HCT116 (cell line): Measurements from ENCODE around the gene C9orf50. TPM values are rescaled to one million over a fixed set of nuclear protein-coding genes. Genes with fewer than 3 reads are reported as not detected.

Experiments
- ATAC-seq: fragments of 200-7000 bp; cut with Tn5 transposase; 2 replicates; pipeline ENCODE4 v1.9.1; 2020; ENCODE audit warnings: mild to moderate bottlenecking, moderate library complexity
- BruUV-seq: library from RNA; stranded (reverse); fragments of 400-500 nt; replicated peaks from 2 replicates; lab custom pipeline; 2021; lab: Mats Ljungman, UMichigan
- CTCF ChIA-PET: fragments of 300-600 bp; sonication (Branson Sonifier 250); formaldehyde crosslinking; loops from one replicate; lab custom pipeline; 2021; ENCODE audit warnings: antibody characterized with exemption; lab: Charles Lee
- POLR2A ChIA-PET: fragments of 300-600, 350-600 bp; sonication (Branson Sonifier 250); formaldehyde crosslinking; loops from one replicate; lab custom pipeline; 2021; ENCODE audit warnings: antibody characterized with exemption; lab: Charles Lee
- RAD21 ChIA-PET, 2 experiments: fragments of 300-600 bp; sonication (Branson Sonifier 250); formaldehyde crosslinking; loops; one replicate each; lab custom pipeline; 2023; ENCODE audit warnings: low total read pairs in 2 of 2; ENCODE audit not compliant: uncharacterized antibody in 2 of 2, unreplicated experiment in 2 of 2, low non-redundant PET in 1 of 2; lab: Charles Lee
- DNase-seq: peaks from one replicate; pipeline ENCODE4 v3.0.0-alpha.2; 2010; ENCODE audit warnings: low read depth, low spot score
- H2AFZ ChIP-seq: fragments of 200-600 bp; shearing (Covaris generic), sonication (generic); 2 replicates; pipeline ENCODE4 v1.6.1; 2017; ENCODE audit warnings: low read depth, mixed run types, mixed read lengths, antibody characterized with exemption, low read length; ENCODE audit not compliant: poor library complexity, severe bottlenecking
- H3K27ac ChIP-seq: 2 replicates; pipeline ENCODE4 v1.5.1; 2012; ENCODE audit warnings: low read depth, low read length
- H3K27me3 ChIP-seq: fragments of 200-600 bp; sonication (generic); 2 replicates; pipeline ENCODE4 v1.6.1; 2016; ENCODE audit warnings: mixed run types, low read length, mixed read lengths; ENCODE audit not compliant: insufficient read depth
- H3K36me3 ChIP-seq, 2 experiments: fragments of 200-500 bp in 1 of 2; fragments of 200-600 bp in 1 of 2; sonication (Bioruptor generic) in 1 of 2; sonication (generic) in 1 of 2; 2 replicates each; pipeline versions ENCODE4 v1.5.1 to v1.6.1; 2014 to 2016; ENCODE audit warnings: low read length in 2 of 2, inconsistent platforms in 1 of 2, mixed read lengths in 1 of 2, mixed run types in 1 of 2; ENCODE audit not compliant: insufficient read depth in 2 of 2, control insufficient read depth in 1 of 2
- H3K4me1 ChIP-seq, 2 experiments: fragments of 200-600 bp in 1 of 2; sonication (generic) in 1 of 2; 2 replicates each; pipeline versions ENCODE4 v1.5.1 to v1.6.1; 2012 to 2017; ENCODE audit warnings: low read length in 2 of 2, inconsistent platforms in 1 of 2, mild to moderate bottlenecking in 1 of 2, mixed read lengths in 1 of 2, mixed run types in 1 of 2, moderate library complexity in 1 of 2; ENCODE audit not compliant: insufficient read depth in 2 of 2, control insufficient read depth in 1 of 2
- H3K4me2 ChIP-seq: fragments of 200-600 bp; sonication (generic); 2 replicates; pipeline ENCODE4 v1.6.1; 2017; ENCODE audit warnings: mixed run types, low read length, mixed read lengths
- H3K4me3 ChIP-seq, 2 experiments: fragments of 200-600 bp in 1 of 2; sonication (generic) in 1 of 2; replicated peaks in 1 of 2; 2 replicates each; pipeline ENCODE4 v1.5.1; 2011 to 2016; ENCODE audit warnings: low read length in 2 of 2, control low read depth in 1 of 2, low read depth in 1 of 2, mild to moderate bottlenecking in 1 of 2, mixed read lengths in 1 of 2, mixed run types in 1 of 2
- H3K79me2 ChIP-seq: fragments of 200-600 bp; sonication (generic); 2 replicates; pipeline ENCODE4 v1.6.1; 2017; ENCODE audit warnings: mild to moderate bottlenecking, mixed run types, low read length, moderate library complexity, mixed read lengths; ENCODE audit not compliant: insufficient read depth
- H3K9ac ChIP-seq: fragments of 200-600 bp; sonication (generic); 2 replicates; pipeline ENCODE4 v1.6.1; 2016; ENCODE audit warnings: low read length, mixed read lengths
- H3K9me2 ChIP-seq: fragments of 200-600 bp; sonication (generic), shearing (Covaris generic); 2 replicates; pipeline ENCODE4 v1.6.1; 2017; ENCODE audit warnings: mixed run types, mild to moderate bottlenecking, moderate library complexity; ENCODE audit not compliant: insufficient read depth
- H3K9me3 ChIP-seq, 2 experiments: fragments of 200-500 bp in 1 of 2; fragments of 200-600 bp in 1 of 2; sonication (Bioruptor generic) in 1 of 2; sonication (generic) in 1 of 2; 2 replicates each; pipeline ENCODE4 v1.6.1; 2014 to 2017; ENCODE audit warnings: low read length in 2 of 2, mixed read lengths in 2 of 2, inconsistent platforms in 1 of 2, low read depth in 1 of 2, mild to moderate bottlenecking in 1 of 2, mixed run types in 1 of 2, moderate library complexity in 1 of 2; ENCODE audit not compliant: control insufficient read depth in 1 of 2, insufficient read depth in 1 of 2
- H4K20me1 ChIP-seq: fragments of 200-600 bp; sonication (generic), shearing (Covaris generic); 2 replicates; pipeline ENCODE4 v1.6.1; 2017; ENCODE audit warnings: mixed run types, mild to moderate bottlenecking, moderate library complexity; ENCODE audit not compliant: insufficient read depth
- CTCF ChIP-seq, 3 experiments: fragments of 200-600 bp in 1 of 3; sonication (generic) in 1 of 3; IDR thresholded peaks in 2 of 3; conservative IDR thresholded peaks in 1 of 3; 2 replicates each; pipeline ENCODE4 v1.5.1; 2012 to 2017; ENCODE audit warnings: low read depth in 2 of 3, low read length in 2 of 3, antibody characterized with exemption in 1 of 3, borderline replicate concordance in 1 of 3, control low read depth in 1 of 3, mild to moderate bottlenecking in 1 of 3, mixed read lengths in 1 of 3, mixed run types in 1 of 3, moderate library complexity in 1 of 3; ENCODE audit not compliant: insufficient read depth in 1 of 3
- EZH2phosphoT487 ChIP-seq: fragments of 200-600 bp; IDR thresholded peaks from 2 replicates; pipeline ENCODE4 v1.6.1; 2018; ENCODE audit warnings: antibody characterized with exemption, borderline replicate concordance
- FOSL1 ChIP-seq: IDR thresholded peaks from 2 replicates; pipeline ENCODE4 v1.6.1; 2012; ENCODE audit warnings: low read depth
- POLR2AphosphoS5 ChIP-seq: IDR thresholded peaks from 2 replicates; pipeline ENCODE4 v1.6.1; 2011; ENCODE audit warnings: mild to moderate bottlenecking, low read depth, low read length, moderate library complexity
- SRF ChIP-seq: IDR thresholded peaks from 2 replicates; pipeline ENCODE4 v1.6.1; 2012; ENCODE audit warnings: low read depth
- YY1 ChIP-seq: IDR thresholded peaks from 2 replicates; pipeline ENCODE4 v1.6.1; 2011; ENCODE audit warnings: low read length, low read depth, moderate library complexity, mild to moderate bottlenecking; ENCODE audit not compliant: insufficient replicate concordance; ENCODE audit errors: extremely low read depth
- ZBTB33 ChIP-seq: IDR thresholded peaks from 2 replicates; pipeline ENCODE4 v1.6.1; 2011; ENCODE audit warnings: mild to moderate bottlenecking, low read length, moderate library complexity; ENCODE audit not compliant: insufficient replicate concordance; ENCODE audit errors: extremely low read depth
- ZNF274 ChIP-seq: fragments of 200-500 bp; sonication (Bioruptor generic); IDR thresholded peaks from 2 replicates; pipeline ENCODE4 v1.6.1; 2014; ENCODE audit warnings: mild to moderate bottlenecking, low read depth, low read length, inconsistent platforms
- intact Hi-C: fragments of 100-400 bp; cut with micrococcal nuclease; formaldehyde crosslinking; loops from 2 replicates; pipeline ENCODE4 v1.10.0; 2022
- total RNA-seq: library from RNA; stranded (reverse); gene quantifications from one replicate; pipeline ENCODE4 v1.2.1, GENCODE V29; 2021; ENCODE audit not compliant: unreplicated experiment

The C9orf50 gene
- total RNA-seq, 1 experiment from 2014 or later, result not detected

- POLR2A ChIA-PET, result interaction anchor here (0.9 kb wide), 1 partner anchor 15 kb away, joined by 4 read pairs; no protein-coding TSS in a partner anchor
- TF ChIP-seq FOSL1, result no peak
- no peak for TF ChIP-seq ZNF274
- no peak for TF ChIP-seq YY1
- TF ChIP-seq SRF, result no peak
- no peak for TF ChIP-seq EZH2phosphoT487
- TF ChIP-seq CTCF (IDR thresholded peaks at IDR 0.05 in 2 of 3, conservative IDR thresholded peaks at IDR 0.05 in 1 of 3; ENCODE audit: borderline replicate concordance in 1 of 3, insufficient read depth in 1 of 3, low read depth in 2 of 3, low read length in 2 of 3), result no peak
- no peak for TF ChIP-seq ZBTB33
- 0 out of 2 replicates have a peak, but pooled peaks have one; percentile 18 for TF ChIP-seq POLR2AphosphoS5
- H3K9ac ChIP-seq, result no peak overlapping the region
- H4K20me1 ChIP-seq, result no peaks in the 10 kb centered on the region
- H3K36me3 ChIP-seq, result no peaks in the 10 kb centered on the region
- RAD21 ChIA-PET, result no interaction called here
- H3K4me2 ChIP-seq, result no peak overlapping the region
- H3K79me2 ChIP-seq, result no peaks in the 10 kb centered on the region
- H3K27me3 ChIP-seq, result no peaks in the 10 kb centered on the region
- H3K9me2 ChIP-seq, result no peaks in the 10 kb centered on the region
- H3K4me1 ChIP-seq, result peaks cover 24 to 61% of the 10 kb centered on the region in 2 experiments
- CTCF ChIA-PET, result no interaction called here
- BruUV-seq, result no TSS peak
- peaks cover 0 to 18% of the 10 kb centered on the region in 2 experiments; a peak in 1 of 4 replicates for H3K9me3 ChIP-seq
- no peak overlapping the region for H3K4me3 ChIP-seq
- DNase-seq (no peak), ATAC-seq (no peak)
- intact Hi-C loops, result no loop called here
- no peak overlapping the region for H2AFZ ChIP-seq
- H3K27ac ChIP-seq, result peak overlapping the region; percentile 21; the same call in 1 of the 2 replicates
These were observed 48.4 kb downstream of the C9orf50 start for GRCh38 chr9:129572517-129572916.
